MCF 10A (cell line): ENCODE measurements around the gene RNF220. TPM values are rescaled to one million over a fixed set of nuclear protein-coding genes. Genes with fewer than 3 reads are reported as not detected.

Experiments used
- BruUV-seq: library from RNA; stranded (reverse); fragments of 400-500 nt; replicated peaks from 2 replicates; lab custom pipeline; 2021; lab: Mats Ljungman, UMichigan
- CTCF ChIA-PET: fragments of 300-600 bp; sonication (Branson Sonifier 250); formaldehyde crosslinking; extraction: SDS; loops from one replicate; lab custom pipeline; 2021; ENCODE audit warnings: antibody characterized with exemption, inconsistent platforms; lab: Yijun Ruan, JAX
- POLR2A ChIA-PET: fragments of 300-600, 350-650 bp; sonication (Branson Sonifier 250); formaldehyde crosslinking; extraction: SDS; loops from one replicate; lab custom pipeline; 2020; ENCODE audit warnings: antibody characterized with exemption, inconsistent platforms; lab: Yijun Ruan, JAX
- DNase-seq: peaks from one replicate; pipeline ENCODE4 v3.0.0-alpha.2; 2018; ENCODE audit not compliant: unreplicated experiment
- H3K27ac Mint-ChIP-seq: one replicate; pipeline ENCODE4 v1.8.0; 2022; ENCODE audit warnings: mild to moderate bottlenecking, low read depth, mixed read lengths; ENCODE audit not compliant: unreplicated experiment
- H3K27me3 Mint-ChIP-seq: one replicate; pipeline ENCODE4 v1.8.0; 2022; ENCODE audit warnings: mixed read lengths; ENCODE audit not compliant: insufficient read depth, unreplicated experiment
- H3K36me3 Mint-ChIP-seq: one replicate; pipeline ENCODE4 v1.8.0; 2022; ENCODE audit warnings: mild to moderate bottlenecking, moderate library complexity, mixed read lengths; ENCODE audit not compliant: insufficient read depth, unreplicated experiment
- H3K4me1 Mint-ChIP-seq: one replicate; pipeline ENCODE4 v1.8.0; 2022; ENCODE audit warnings: mixed read lengths; ENCODE audit not compliant: insufficient read depth, unreplicated experiment
- H3K4me3 Mint-ChIP-seq: one replicate; pipeline ENCODE4 v1.8.0; 2022; ENCODE audit warnings: mild to moderate bottlenecking, moderate library complexity, mixed read lengths; ENCODE audit not compliant: unreplicated experiment
- H3K9me3 Mint-ChIP-seq: one replicate; pipeline ENCODE4 v1.8.0; 2022; ENCODE audit warnings: mixed read lengths; ENCODE audit not compliant: unreplicated experiment
- CTCF ChIP-seq: fragments of 200-600 bp; IDR thresholded peaks from one replicate; pipeline ENCODE4 v1.8.0; 2022; ENCODE audit warnings: antibody characterized with exemption, mild to moderate bottlenecking; ENCODE audit not compliant: unreplicated experiment
- intact Hi-C: fragments of 100-400 bp; cut with micrococcal nuclease; formaldehyde crosslinking; loops from 2 replicates; pipeline ENCODE4 v1.14.1; 2022
- total RNA-seq: library from RNA; stranded (reverse); gene quantifications from 2 replicates; pipeline ENCODE4 v1.2.3, GENCODE V29; 2022

The RNF220 gene
- total RNA-seq, 1 experiment from 2014 or later: 67.1 TPM

- Mint-ChIP-seq H3K4me3 (peak overlapping the region; percentile 28), H3K27me3 (no peaks in the 10 kb centered on the region), H3K4me1 (peaks cover 40% of the 10 kb centered on the region), H3K9me3 (no peaks in the 10 kb centered on the region), H3K27ac (peak overlapping the region; percentile 86), H3K36me3 (peaks cover 3% of the 10 kb centered on the region)
- BruUV-seq: TSS peak; percentile 88
- no peak for TF ChIP-seq CTCF
- DNase-seq: peak; percentile 83
- intact Hi-C loops: loop anchor here (2.0 to 5.0 kb wide), 2 partner anchors 67 to 108 kb away; no protein-coding TSS in a partner anchor
- ChIA-PET CTCF (interaction anchor here (1.1 to 1.3 kb wide), 2 partner anchors 11 to 58 kb away, joined by 3 read pairs; no protein-coding TSS in a partner anchor), POLR2A (interaction anchor here (0.6 to 3.1 kb wide), 9 partner anchors 8 to 159 kb away, joined by 3 to 22 read pairs (median 4); no protein-coding TSS in a partner anchor)
Measured at GRCh38 chr1:44485229-44485933, 80.3 kb downstream of the RNF220 start.

- H3K9me3 Mint-ChIP-seq: no peaks in the 10 kb centered on the region
- peak overlapping the region; percentile 86 for H3K27ac Mint-ChIP-seq
- TF ChIP-seq CTCF: no peak
- no peaks in the 10 kb centered on the region for H3K27me3 Mint-ChIP-seq
- no peaks in the 10 kb centered on the region for H3K36me3 Mint-ChIP-seq
- DNase-seq: no peak
- BruUV-seq: no TSS peak
- ChIA-PET POLR2A (interaction anchor here (0.6 to 3.1 kb wide), 10 partner anchors 9 to 159 kb away, joined by 3 to 22 read pairs (median 4); no protein-coding TSS in a partner anchor), CTCF (interaction anchor here (1.0 to 1.5 kb wide), 4 partner anchors 10 to 77 kb away, joined by 3 to 9 read pairs (median 4); no protein-coding TSS in a partner anchor)
- H3K4me1 Mint-ChIP-seq: peaks cover 40% of the 10 kb centered on the region
- peak overlapping the region; percentile 28 for H3K4me3 Mint-ChIP-seq
- intact Hi-C loops: loop anchor here (2.0 to 5.0 kb wide), 2 partner anchors 67 to 109 kb away; no protein-coding TSS in a partner anchor
Measured at GRCh38 chr1:44485934-44486460, 80.9 kb downstream of the RNF220 start.

GRCh38 chr1:44489481-44489880 lies 84.4 kb downstream of the RNF220 start:
- H3K4me1 Mint-ChIP-seq: peaks cover 29% of the 10 kb centered on the region
- peak; percentile 31 for DNase-seq
- intact Hi-C loops: loop anchor here (5.0 kb wide), 1 partner anchor 112 kb away; no protein-coding TSS in a partner anchor
- H3K9me3 Mint-ChIP-seq: no peaks in the 10 kb centered on the region
- BruUV-seq: no TSS peak
- H3K36me3 Mint-ChIP-seq: no peaks in the 10 kb centered on the region
- H3K27me3 Mint-ChIP-seq: no peaks in the 10 kb centered on the region
- no peak overlapping the region for H3K4me3 Mint-ChIP-seq
- peak overlapping the region; percentile 23 for H3K27ac Mint-ChIP-seq
- no peak for TF ChIP-seq CTCF
- ChIA-PET CTCF (interaction anchor here (1.4 kb wide), 1 partner anchor 11 kb away, joined by 3 read pairs; no protein-coding TSS in a partner anchor), POLR2A (no interaction called here)

GRCh38 chr1:44496541-44497171 lies 91.6 kb downstream of the RNF220 start:
- no peak for DNase-seq
- no peaks in the 10 kb centered on the region for H3K9me3 Mint-ChIP-seq
- H3K4me1 Mint-ChIP-seq: no peaks in the 10 kb centered on the region
- no peak overlapping the region for H3K27ac Mint-ChIP-seq
- no TSS peak for BruUV-seq
- H3K36me3 Mint-ChIP-seq: no peaks in the 10 kb centered on the region
- ChIA-PET POLR2A (interaction anchor here (1.2 kb wide), 1 partner anchor 11 kb away, joined by 4 read pairs; no protein-coding TSS in a partner anchor), CTCF (interaction anchor here (0.5 to 1.2 kb wide), 4 partner anchors 11 to 97 kb away, joined by 3 to 4 read pairs (median 4); no protein-coding TSS in a partner anchor)
- no peak for TF ChIP-seq CTCF
- intact Hi-C loops: no loop called here
- H3K27me3 Mint-ChIP-seq: no peaks in the 10 kb centered on the region
- no peak overlapping the region for H3K4me3 Mint-ChIP-seq
